HG03064 (cell line): ENCODE data around the gene ZNF2.
"Not testable (repeated sequence)": the region's sequence is repeated elsewhere in the genome, so short reads cannot be mapped to it uniquely, and the experiment has no call there.

ENCODE experiments used
- ATAC-seq: cut with Tn5 transposase; IDR thresholded peaks from one replicate; pipeline ENCODE4 v1.9.1; 2021; ENCODE audit warnings: low read depth; ENCODE audit not compliant: unreplicated experiment

The ZNF2 gene

DNA sequence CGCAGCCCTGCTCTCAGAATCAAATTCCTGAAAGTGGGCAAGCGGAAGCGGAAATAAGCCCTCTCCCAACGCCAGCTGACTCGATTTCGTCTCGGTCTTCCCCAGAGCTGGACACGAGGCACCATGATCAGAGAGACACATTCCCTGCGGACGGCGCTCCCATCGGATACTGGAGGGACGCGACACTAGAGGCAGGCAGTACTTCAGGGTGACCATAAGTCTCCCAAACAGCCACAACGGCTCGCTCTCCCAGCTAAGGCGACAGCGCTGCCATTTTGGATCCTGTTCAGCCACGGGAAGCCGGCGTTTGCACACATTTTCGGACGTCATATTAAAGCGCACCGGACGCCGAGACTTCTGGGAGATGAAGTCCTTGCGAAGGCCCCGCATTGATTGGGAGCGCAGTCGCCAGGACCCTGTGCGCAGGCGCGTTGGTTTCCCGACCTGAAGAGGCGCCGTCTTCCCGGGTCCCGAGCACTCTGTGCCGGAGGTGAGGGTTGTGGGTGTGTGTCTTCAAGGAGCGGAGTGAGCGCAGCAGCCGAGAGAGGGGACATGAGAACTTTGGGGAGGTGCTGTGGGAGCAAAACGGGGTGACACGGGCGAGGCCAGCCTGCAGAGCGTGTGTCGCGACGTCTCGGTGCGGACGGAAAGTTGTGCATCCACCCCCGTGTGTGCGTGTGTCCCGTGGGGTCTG is at the start of gene ZNF2:
ZNF2 (plus strand) TSS at position 439 of the 694 bp plus-strand sequence. CDS start 10,418 bp downstream, outside the sequence.
- peak; percentile 95 for ATAC-seq

DNA sequence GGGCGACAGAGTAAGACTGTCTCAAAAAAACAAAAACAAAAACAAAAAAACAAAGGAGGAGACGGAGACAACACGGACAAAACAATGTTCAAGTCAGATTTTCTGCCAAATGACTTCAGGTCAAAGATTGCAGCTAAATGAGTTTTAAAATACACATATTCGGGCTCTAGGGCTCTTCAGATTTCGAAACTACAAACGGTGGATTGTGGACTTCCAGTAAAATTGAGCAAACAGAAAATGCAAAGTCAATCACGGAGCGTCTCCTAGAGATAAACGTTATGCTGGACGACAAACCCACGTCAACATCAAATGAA is 44.6 kb upstream of the ZNF2 start:
- ATAC-seq: peak; percentile 6

DNA sequence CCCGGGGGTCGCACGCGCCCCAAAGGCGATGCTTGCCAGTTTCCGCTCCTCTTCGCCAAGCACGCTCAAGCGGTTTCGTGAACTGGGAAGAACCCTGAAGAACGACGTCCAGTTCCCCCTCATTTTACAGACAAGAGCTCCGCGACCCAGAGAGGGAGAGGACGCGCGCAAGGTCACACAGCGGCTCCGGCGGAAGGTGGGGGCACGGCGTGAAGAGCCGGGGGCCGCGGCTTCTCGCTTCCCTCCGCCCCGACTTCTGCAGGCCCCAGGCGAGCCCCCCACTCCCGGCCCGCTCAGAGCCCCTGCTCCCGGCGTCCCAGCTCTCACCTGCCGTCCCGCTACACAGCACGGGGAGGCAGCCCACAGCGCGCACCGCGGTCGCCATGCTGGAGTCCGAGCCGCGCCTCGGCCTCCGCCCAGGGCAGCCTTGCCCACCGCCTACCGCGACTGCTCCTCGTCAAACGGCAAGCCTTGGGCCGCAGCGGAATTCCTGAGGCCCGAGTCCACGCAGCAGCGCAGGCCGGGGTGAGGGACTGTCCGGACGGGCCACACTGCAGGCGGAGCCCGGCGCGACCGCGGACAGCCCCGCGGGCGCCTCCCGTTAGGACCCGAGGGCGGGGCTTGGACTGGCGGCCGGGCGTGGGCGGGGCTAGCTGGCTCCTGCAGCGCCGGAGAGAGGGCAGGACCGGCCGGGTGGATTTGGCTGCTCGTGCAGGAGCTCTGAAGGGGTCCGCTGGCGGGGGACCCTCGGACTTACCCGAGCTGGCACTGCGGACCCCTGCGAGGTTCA is 44.0 kb upstream of the ZNF2 start, which contains the start of gene MRPS5:
MRPS5 (minus strand) TSS at position 402 of the 790 bp plus-strand sequence; CDS start at position 385, 17 bp downstream.
- peak; percentile 93 for ATAC-seq

DNA sequence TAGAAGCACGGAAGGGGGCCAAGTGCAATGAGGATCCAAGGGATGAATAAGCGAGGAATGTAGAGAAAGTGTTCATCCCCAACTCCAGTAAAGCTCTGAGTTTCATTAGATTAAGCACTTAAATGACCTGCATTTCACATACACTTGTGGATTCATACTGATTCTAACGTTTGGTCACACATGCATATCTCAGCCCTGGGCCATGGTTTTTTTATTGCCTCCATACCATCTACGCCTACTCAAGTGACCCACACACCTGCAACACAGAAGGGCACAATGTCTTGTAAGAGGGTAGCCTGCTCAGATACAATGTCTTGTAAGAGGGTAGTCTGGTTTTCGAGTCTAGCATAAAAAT is 43.4 kb upstream of the ZNF2 start:
- no peak for ATAC-seq

DNA sequence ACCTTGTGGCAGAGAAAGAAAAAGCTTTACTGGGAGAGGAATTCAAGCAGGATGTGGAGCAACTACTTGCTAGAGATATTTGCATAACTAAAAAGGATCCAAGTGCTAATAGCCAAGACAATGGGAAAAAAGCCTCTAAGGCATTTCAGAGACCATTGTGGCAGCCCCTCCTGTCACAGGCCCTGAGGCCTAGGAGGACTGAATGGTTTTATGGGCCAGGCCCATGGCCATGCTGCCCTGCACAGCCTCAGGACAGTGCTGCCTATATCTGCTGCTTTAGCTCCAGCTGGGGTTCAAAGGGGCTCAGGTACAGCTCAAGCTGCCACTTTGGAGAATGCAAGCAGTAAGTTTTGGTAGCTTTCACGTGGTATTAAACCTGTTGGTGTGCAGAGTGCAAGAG is 26.9 kb upstream of the ZNF2 start:
- no peak for ATAC-seq

DNA sequence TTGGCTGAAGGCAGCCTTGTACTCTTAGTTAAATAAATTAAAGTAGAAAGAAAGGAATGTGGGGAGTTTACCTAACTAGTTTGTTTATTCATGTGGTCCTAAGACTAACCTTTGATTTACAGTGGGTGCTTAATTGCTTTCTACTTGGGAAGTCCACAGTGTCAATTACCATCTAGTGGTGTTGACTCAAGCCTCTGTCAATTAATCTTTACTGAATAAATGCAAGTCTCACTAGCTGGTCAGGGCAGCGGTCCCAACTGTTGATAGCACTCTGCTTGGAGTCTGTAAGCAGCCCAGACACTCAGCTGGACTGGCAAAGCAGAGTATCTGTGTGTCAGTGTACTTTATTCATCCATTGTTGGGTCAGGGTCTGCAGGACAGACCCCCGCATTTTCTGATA is 21.8 kb upstream of the ZNF2 start:
- no peak for ATAC-seq

DNA sequence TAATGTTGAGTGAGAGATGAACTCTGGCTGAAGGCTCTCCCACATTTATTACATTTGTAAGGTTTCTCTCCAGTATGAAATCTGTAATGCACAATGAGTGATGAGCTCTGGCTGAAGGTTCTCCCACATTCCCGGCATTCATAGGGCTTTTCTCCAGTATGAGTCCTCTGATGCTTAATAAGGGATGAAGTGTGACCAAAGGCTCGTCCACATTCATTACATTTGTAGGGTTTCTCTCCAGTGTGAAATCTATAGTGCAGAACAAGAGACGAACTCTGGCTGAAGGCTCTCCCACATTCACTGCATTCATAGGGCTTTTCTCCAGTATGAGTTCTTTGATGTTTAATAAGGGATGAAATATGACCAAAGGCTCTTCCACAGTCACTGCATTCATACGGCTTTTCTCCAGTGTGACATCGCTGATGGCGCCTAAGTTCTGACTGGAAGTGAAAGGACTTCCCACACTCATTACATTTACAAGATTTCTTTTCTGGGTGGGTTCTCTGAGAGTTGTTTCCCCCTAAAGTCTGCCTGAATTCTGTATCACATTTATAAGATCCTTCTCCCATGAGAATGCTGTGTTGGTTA is 16.1 kb upstream of the ZNF2 start:
- no peak for ATAC-seq

DNA sequence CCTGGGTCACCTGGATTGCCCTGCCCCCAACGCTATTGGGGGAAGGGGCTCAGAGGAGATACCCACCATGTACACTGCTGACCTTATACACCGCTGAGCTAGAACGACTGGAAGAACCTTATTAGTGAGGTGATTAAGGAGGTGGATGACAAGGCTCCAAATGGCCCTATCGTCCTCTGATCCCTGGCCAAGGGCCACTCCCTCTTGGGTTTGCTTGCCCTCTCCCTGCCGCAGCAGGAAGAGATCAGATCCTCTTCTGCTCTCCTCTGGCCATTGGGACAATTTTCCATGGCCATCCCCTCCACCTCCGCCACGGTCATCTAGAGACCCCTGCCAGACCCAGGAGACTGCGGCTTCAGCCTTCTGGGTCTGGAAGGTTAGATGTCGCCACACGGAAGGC is 7.2 kb upstream of the ZNF2 start:
- no peak for ATAC-seq

DNA sequence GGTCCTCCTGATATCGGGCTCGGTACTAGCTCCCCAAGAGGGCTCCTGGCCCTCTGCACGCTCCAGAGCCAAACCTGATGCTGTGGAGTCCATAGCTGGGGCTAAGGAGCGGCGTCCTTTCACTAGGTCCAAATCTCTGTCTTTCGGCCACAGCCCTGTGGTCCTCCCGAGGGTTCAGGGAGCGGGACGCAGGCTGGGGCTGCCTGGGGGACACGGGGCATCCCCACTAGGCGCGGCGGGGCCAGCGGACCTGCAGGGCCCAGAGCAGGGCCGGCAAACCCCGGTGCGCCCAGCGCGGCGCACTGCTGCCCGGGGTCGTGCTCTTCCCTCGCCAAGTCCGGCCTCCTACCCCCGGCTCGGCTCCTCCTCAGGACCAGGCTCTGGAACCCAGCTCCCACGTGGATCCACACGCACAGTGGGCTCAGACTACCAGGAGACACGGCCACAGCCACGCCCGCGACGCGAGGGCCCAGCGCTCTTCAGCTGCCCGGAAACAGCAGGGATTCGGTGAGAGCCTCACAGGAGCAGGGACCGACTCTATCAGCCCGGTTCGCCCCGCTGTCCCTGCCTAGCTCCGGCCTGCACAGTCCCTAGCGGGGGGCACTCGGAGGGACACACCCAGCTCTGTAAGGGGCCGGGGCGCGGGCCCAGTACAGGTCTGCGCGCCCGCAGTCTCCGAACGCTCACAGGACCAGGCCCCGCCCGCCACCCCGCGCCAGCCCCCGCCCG is 6.6 kb upstream of the ZNF2 start:
- ATAC-seq: peak; percentile 27

DNA sequence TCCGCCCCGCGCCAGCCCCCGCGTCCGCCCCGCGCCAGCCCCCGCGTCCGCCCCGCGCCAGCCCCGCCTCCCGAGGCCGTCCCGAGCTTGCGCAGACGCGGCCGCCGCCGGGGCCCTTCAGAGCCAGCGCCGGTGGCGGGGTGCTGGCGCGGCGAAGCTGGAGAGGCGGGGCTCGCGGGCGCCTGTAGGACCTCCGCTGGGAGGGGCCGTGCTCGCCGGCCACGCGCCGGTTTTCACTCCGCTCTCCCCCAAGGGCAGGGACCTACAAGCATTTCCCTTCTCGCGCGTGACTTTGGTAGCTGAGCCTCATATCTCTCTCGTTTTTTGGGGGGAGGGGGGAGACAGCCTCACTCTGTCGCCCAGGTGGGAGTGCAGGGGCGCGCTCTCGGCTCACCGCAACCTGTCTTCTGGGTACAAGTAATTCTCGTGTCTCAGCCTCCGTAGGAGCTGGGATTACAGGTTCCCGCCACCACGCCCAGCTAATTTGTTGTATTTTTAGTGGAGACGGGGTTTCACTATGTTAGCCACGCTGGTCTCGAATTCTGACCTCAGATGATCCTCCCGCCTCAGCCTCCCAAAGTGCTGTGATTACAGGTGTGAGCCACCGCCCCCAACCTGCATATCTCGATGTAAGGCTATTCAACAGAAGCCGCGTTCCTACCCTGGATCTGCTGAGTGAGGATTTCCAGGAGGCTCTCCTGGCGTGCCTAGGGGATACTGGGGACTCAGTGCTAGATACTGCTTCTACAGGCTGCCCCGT is 5.7 kb upstream of the ZNF2 start, which contains the start of gene ZNF514:
ZNF514 (minus strand) TSS at position 159 of the 760 bp plus-strand sequence. CDS start 6,595 bp downstream, outside the sequence.
- ATAC-seq: peak; percentile 75

DNA sequence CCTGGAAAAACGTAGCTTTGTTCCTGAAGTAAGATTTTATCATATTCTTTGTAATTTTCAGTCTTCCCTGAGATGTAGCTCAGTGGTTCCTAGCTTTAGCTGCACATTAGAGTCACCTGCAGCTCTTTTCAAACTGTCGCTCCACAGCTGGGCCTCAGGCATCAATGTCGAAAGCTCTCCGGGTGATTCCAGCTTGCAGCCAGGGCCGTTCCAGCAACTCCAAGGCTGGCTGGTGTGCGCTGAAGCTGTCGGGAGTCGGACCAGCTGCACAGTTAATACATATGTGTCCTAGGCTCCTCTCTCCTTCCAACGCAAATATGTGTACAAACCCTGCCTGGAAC is 609 bp upstream of the ZNF2 start:
- ATAC-seq: peak; percentile 5

DNA sequence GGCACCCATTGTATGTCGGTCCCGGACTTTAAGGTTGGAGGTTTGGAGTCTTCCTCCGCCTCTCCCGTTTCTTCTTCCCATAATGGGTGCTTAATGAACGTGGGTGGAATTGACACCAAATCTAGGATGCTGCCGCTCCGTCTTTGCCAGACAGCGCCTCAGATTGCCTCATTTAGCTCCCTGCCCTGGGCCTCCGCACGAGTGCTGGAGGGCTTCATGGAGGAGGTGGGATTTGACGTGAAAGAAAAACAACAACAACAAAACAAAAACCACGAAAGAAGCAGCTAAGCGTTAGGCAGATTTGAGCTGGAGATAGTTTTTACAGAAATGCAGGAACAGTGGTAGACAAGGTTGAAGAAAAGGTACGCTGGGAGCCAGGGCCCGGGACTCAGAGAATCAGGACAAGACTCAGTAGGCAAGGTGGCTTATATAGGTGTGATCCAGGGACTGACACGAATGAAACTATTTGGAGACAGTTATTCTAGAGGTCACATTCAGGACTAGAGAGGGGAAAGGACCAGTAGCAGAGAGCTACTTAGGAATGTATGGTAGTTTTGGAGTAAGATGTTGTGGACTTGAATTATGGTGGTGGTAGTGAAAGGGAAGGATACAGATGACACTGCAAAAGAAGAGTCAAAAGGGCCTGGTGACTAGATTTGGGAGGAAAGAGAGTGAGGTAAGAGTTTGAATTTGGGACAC is 605 bp downstream of the ZNF2 start:
- ATAC-seq: peak; percentile 7

DNA sequence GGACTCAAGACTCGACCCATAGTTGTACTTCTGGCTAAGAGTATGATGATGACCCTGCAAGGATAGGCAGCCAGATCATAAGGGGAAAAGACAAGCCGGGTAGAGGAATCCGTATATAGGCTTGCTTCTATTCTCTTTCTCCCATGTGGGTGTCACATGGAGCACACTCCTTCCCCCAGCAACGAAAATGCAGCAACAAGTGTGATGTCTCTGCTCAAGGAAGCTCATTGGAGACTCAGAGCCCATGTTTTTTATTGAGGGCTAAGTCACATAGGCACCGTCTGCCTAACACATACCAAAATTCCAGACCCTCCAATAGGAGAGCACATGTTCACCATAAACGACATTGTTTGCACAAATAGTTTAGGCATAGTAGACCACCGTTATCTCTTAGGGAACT is 6.3 kb downstream of the ZNF2 start:
- ATAC-seq: no peak

DNA sequence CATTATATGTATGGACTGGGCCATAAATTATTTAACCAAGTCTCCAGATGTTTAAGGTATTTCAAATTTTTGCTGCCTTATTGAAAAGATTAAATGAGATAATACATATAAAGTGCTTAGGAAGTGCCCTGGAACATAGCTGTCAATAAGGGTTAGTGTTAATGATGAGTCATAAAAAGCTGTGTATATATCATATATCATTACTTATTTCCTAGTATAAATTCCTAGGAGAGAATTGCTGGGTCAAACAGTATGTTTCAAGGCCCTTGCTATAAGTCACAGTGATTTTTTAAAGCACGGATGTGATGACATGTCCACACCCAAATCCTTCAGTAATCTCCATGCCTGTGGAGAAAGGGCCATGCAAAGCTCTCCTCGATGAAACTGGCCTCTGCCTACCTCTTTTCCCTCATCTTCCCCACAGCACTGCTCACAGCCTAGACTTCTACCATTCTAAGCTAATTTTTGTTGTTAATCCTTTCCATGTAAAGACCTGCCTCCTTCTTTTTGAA is 8.5 kb downstream of the ZNF2 start:
- ATAC-seq: no peak

DNA sequence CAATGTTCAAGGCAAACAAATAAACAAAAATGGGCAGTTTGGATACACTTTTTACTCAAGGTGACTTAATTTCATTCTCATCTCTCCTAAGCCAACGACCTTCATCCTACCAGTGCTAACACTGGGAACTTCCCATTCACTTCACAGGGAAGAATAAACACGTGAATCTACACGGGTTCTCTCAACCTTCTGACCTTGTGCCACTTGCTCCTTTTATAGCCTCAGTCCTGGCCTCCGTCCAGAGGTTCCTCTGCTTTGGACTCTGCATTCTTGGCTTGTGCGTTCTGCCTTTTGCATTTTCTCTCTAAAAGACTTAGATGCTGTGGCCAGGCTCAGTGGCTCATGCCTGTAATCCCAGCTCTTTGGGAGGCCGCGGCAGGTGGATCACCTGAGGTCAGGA is 13.8 kb downstream of the ZNF2 start:
- ATAC-seq: no peak

DNA sequence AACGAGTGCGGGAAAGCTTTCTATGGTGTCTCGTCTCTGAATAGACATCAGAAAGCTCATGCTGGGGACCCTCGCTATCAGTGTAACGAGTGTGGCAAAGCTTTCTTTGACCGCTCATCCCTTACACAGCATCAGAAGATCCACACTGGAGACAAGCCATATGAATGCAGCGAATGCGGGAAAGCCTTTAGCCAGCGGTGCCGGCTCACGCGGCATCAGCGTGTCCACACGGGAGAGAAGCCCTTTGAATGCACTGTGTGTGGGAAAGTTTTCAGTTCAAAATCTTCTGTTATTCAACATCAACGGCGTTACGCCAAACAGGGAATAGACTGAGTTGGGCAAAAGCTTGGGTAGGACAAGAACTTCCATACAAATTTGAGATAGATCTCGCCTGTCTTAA is 16.2 kb downstream of the ZNF2 start:
- no peak for ATAC-seq

DNA sequence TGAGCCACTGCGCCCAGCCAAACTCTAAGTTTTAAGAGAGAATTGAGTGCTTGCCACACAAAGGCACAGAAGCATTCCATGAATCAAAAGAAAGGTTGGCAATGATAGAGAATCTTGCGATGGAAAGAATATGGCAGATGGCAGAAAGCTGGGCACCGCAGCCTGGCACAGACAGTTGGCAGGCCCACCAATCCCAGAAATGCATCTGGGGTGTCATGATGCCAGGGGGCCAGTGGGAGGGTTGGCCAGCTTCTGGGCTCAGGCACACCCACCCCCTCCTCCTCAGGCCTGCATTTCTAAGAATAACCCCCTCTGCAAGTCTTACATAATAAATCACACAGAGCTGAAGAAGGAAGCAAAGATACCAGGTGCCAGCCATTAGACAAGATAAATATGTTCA is 19.6 kb downstream of the ZNF2 start:
- ATAC-seq: no peak

DNA sequence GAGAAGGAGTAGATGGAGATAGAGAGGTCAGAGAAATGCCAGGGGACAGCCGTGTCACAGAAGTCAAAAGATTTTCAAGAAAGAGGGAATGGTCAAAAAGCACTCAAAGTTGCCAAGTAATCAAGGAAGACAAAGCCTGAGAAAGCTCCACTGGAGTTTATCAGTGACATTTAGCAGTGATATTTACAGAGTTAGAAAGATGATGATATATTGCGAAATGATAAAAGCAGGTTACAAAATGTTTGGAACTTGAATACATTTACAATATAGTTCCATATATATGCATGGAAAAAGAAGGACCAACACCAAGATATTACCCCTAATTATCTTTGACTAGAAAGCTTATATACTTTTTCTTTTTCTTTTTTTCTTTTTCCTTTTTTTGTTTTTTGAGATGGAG is 20.4 kb downstream of the ZNF2 start:
- no peak for ATAC-seq

DNA sequence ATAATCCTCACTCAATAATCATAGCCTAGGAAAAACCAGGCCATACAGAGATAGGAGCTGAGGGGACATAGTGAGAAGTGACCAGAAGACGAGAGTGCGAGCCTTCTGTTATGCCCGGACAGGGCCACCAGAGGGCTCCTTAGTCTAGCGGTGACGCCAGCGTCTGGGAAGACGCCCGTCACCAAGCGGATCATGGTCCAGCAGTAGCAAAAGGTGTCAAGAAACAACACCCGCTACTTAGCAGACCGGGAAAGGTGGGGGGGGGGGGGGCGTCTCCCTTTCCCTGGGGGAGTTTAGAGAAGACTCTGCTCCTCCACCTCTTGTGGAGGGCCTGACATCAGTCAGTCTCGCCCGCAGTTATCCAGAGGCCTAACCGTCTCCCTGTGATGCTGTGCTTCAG is 27.3 kb downstream of the ZNF2 start:
- not testable (repeated sequence) for ATAC-seq

DNA sequence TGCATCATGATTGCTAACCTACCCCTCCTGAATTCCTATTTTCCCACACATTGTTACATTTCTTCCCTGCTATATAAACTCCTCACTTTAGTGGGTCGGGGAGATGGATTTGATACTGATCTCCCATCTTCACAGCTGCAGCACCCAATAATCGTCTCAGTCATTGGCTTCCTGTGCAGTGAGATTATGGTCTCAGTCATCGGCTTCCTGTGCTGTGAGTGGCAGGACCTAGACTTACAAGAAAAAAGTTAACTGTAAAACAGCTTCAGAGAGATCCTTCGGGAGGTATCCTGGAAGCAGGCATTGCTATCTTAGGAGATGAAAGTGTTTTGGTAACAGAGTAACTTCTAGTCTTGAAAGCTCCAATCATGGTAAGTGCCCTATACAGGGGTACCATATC is 38.3 kb downstream of the ZNF2 start:
- no peak for ATAC-seq
